ENCODE data around the gene NLRP9.

GRCh38 chr19:55698256-55698655 lies 39.9 kb downstream of the NLRP9 start:
- TF ChIP-seq CTCF (conservative IDR thresholded peaks at IDR 0.05 in 1 of 2, IDR thresholded peaks at IDR 0.05 in 1 of 2; ENCODE audit: low read depth in 1 of 2, low read length in 2 of 2) (no peak), EZH2 (IDR thresholded peaks at IDR 0.05; ENCODE audit: low read length, missing control alignments) (no peak)

Data from fibroblast of lung (primary cell).